Stimulated activated CD8-positive, alpha-beta memory T cell treated with anti-CD3 and anti-CD28 coated beads, Interleukin-7, amount 100 ng/mL, for 4 hours (primary cell): ENCODE measurements around the gene ZNF827.

Experiments
- DNase-seq, 2 donors: peaks; one replicate each; pipeline ENCODE4 v3.0.0-alpha.2; 2020; ENCODE audit warnings: low read depth in 2 of 2

Gene ZNF827

DNA sequence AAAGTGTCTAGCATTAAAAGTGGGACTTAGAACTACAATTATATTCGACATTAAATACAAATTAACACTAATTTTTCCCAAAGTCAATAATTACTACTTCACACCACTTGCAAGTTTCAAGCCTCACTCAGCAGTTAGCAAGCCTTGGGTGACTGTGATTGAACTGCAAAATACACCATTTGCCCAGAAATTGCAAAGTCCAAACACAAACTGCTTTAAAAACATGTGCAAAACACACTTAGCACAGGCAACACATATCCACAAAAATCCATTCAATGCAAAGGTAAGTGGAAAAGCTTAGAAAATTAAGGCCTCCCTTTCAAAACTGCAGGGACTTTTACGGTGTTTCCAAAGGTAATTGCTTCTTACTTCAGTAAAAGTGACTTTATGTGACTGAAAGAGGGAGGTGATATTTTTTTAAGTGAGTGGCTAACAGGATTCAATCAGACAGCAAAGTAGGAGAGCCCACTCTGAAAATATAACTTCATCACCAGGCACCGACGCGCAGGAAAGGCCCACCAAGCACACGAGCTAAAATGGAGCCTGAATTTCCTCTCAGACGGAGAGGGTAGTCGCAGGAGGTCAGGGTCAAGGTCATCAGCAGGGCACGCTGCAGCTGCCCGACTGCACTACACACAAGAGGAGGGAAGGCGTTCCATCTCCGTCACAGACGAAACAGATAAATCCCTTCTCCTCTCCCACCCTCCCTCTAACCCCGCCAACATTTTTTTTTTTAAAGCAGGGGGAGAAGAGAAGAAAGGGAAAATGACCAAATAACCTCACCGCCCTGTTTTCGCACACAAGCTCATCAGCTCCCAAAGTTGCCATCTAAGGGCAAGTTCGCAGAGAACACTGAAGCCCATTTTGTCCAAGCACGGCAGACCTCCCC lies 3.1 kb downstream of the ZNF827 start:
- no peak for DNase-seq

DNA sequence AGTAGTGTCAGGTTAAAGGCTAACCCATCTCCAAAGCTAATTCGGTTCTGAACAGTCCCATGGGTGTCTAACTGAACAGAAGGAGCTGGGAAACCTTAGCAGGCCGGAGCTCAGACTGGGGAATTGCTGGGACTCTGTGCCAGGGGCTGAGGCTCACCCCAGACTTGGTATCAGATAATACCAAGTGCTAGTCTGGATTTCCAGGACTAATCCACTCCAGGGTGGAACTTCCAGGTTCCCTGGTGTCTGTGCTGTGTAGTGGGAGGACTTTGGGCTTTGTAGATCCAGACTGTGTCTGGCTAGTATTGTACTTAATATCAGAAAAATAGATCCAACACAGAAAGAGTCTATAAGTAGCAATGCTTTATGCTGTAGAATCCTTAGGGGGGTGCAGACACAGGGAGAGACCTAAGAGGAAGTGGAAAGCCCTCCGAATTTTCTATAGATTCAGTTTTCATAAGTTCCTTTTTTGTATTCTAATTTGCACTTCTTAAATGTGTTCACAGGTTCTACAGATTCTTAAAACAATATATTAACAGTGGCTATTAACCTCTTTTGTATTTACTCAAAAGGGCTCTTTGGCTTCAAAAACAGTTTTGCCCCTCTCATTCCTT lies 4.1 kb downstream of the ZNF827 start:
- no peak for DNase-seq

DNA sequence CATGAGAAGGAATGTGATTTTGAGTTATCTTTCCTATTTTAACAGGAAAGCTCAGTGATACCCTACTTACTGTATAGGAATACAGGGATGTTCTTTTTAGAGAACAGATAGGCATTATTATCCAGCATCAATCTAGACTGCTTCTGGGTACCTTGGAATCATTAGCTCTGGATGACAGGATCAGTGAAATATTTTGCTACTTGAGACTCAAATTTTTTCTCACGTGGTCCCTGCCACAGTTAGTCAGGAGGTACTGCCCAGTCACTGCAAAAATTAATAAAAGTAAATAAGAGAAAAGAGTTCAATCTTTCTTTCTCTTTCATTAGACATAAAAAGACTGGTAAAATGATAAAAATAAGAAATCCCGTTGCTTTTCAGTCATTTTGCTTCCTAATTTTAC lies 5.5 kb downstream of the ZNF827 start:
- no peak for DNase-seq

DNA sequence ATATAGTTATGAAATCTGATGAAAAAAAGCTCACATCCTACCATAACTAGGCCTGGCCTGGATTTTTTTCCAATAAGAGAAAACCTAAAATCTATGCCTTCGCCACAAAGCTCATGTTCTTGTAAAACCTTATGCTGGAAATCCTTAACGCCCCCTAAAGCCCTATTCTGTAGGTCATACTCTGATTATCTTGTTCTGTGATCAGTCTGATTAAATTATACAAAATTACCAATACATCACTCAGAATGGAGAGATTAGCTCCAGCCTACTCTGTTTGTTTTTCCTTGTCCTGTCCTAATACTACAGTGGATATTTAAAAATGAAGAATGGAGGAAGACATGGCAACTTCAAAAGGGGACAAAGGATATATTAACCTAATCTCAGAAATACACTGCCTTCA lies 7.2 kb downstream of the ZNF827 start:
- no peak for DNase-seq

DNA sequence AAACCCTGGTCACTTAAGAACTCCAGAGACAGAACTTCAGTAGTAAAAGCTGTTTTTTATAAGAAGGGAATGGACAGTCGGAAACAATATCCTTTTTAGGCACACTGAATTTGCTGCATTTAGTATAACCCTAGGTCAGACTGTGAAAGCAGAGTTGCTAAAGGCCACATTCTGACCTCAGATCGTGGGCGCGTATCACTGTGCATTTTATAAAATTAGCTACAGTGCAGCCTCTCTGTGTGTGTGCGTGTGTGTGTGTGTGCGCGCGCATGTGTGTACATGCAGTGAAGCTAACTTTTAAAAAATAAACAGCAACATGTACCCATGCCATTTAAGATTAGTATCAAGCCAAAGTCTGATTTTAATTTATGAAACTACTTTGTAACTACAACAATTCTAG lies 8.0 kb downstream of the ZNF827 start:
- DNase-seq = no peak

DNA sequence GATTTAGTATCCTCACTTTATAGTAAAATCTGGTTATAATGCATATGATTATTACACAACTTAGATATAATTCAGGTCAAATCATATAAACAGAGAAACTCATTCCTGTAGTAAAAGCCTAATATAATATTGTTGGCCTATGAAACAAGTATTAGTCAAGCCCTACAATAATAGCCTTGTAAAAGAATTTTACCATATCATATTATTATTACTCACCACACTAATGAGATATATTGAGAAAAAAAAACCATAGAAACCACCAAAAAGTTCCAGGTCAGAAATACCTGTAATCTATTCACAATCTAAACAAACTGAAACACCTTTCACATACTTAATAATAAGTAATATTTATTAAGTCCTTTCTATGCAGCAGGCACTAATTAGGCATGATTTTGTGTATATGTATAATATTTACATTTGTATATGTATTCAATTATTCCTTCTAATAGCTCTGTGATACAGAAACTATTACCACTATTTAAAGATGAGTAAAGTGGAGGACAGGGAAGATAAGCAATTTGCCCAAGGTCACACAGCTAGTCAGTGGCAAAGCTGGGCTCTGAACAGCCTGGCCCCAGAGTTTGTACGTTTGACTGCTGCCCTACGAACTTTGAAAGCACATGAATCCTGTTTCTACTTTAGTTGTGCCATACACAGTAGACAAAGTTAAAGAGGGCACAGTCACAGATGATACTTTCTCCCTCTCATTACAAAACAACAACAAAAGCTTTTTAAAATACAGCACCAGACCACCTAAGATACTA lies 9.0 kb downstream of the ZNF827 start:
- DNase-seq = no peak

DNA sequence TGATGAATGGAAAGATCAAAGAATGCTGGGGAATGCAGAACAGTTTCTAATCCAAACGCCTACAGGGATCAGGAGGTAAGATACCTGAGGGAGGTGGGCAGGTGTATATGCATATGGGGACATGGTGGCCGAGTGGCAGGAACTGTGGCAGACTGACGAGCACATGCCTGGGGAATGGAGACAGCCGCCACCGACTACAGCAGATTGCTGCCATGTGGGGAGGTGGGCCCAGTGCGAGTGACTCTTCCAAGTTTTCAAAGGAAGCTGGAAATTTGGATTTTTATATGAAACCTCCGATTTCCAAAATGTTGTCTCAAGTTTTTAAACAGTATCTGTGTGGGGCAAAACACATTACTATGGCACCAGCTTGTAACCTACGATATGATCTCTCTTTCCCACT lies 9.9 kb downstream of the ZNF827 start:
- DNase-seq = no peak

DNA sequence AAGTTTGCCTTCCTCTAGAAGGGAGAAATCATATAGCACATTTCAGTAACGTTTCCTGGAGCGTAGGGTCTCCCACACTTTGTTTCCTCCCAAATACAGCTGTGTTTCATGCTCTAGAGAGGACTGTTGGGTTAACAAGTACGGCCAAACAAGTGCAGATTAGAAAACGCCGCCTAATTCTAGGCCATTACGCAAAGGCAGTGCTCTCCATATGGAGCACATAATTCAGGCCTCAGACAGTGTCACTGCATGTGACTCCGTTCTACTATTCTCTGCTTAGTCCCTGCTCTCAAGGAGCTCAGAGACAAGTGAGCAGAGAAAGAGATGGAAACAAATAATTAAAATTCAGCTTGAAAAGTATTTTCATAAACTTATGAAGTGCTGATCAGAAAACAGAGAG lies 11.6 kb downstream of the ZNF827 start:
- DNase-seq = no peak

DNA sequence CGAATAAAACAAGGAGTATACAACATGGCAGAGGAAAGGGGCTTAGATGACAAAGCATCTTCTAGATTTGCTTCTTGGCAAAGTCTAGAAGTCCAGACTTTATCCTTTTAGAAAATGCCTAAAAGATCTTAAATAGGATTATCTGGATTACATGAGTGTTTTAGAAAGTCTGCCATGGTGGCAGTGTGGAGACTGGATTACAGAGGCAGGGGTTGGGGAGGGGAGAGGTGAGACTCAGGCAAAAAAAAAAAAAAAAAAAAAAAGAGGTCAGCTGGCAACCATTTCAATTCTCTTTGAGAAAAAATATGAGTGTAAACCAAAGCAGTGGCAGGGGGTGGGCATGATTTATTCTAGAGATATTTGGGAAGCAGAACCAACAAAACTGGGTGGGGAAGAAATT lies 17.4 kb downstream of the ZNF827 start:
- DNase-seq = no peak

DNA sequence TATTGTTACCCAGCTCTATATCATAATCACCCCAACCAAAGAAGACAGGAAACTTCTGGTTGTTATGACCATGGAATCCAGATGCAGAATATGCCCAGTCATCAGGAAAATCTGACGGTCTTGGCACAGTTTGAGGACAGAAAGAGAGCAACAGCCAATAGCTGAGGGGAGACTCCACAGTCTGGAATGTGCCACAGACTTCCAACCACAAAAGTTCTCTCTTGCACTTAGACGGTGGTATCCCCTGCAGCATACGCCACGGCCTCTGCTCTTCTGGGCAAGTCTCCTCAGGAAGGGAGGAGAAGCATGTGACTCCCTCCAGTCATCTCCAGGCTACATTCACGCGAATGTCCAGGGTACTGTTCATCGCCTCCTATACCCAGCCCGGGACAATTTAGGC lies 18.4 kb downstream of the ZNF827 start:
- DNase-seq = no peak

DNA sequence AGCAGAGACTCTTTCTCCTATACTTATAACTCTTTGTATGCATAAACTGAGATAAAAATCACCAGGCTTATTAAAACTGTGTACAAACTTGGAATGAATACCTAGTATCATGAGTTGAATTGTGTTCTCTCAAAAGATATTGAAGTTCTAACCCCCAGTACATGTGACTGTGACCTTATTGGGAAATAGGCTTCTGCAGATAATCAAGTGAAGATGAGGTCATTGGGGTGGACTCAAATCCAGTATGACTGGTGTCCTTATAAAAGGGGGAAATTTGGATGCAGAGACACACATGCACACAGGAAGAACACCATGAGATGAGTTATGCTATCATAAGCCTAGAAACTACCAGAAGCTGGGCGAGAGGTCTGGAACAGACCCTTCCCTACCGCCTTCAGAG lies 26.2 kb downstream of the ZNF827 start:
- DNase-seq = no peak

DNA sequence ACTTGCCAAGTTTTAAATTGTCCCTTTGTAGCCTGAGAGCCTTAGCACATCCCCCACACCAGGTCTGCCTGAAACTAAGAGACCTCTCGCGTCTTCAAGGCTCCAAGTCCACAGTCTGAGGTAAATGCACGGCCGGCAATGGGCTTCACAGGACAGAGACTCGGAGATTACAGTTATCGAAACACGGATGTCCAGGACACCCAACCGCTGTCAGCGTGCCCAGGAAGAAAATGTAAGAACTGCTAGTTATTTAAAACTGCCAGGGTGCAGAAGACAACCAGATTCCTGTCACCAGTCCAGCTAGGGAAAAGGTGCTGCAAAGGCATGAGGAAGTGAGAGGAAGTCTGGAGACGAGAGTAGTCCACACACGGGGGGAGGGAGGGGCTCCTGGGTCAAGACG lies 28.9 kb downstream of the ZNF827 start:
- no peak for DNase-seq

DNA sequence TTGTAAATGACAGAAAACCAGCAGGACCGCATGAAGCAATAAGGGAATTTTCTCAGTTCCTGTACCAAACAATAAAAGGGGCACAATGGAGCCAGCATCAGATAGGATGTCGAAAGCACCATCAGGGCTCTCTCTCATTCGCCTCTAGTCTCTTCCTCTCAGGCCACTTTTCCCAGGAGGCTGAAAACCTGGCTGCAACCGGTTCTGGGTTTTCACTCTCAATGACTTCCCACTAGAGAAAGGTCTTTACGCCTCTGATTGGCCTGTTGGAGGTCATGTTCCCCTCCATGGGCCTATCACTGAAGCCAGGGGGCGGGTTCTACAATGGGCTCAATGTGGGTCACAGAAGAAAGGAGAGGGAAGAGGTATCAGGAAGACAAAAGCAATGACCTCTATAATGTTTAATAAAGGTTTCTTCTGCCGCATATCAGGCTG lies 29.3 kb downstream of the ZNF827 start:
- DNase-seq = no peak

DNA sequence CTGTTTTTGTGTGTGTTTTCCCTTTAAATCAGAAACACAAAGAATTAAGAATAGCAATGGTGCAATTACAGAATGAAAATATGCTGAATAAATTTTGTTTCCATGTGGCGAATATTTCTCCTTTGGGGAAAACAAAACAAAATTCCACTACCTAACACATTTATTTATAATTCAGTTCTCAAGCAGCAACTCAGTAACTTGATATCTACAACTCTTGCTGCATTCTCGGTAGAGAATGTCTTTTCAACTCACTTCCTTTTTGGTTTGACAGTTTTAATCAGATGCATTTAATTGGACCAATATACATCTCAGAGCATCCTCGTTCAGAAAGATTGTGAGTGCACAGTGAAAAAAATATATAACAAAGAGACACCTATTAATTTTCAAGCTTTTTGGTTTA lies 30.8 kb downstream of the ZNF827 start:
- DNase-seq = no peak

DNA sequence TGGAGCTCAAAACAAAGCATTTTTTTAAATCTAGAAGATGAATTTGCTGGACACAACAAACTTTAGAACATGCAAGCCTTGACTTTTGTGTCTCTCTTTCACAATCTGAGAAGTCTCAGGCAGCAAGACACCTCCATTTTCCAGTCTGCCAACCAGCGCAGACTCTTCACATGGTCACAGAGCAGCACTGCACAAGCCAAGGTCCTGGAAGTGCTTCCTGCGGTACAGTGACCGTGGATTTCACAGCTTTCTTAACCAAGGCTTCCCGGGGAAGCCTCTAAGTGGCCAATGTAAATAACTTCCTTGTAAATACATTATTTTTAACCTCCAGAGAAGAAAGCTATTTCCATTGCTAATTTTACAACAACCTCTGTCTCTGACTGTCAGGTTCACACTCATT lies 31.2 kb downstream of the ZNF827 start:
- no peak for DNase-seq

DNA sequence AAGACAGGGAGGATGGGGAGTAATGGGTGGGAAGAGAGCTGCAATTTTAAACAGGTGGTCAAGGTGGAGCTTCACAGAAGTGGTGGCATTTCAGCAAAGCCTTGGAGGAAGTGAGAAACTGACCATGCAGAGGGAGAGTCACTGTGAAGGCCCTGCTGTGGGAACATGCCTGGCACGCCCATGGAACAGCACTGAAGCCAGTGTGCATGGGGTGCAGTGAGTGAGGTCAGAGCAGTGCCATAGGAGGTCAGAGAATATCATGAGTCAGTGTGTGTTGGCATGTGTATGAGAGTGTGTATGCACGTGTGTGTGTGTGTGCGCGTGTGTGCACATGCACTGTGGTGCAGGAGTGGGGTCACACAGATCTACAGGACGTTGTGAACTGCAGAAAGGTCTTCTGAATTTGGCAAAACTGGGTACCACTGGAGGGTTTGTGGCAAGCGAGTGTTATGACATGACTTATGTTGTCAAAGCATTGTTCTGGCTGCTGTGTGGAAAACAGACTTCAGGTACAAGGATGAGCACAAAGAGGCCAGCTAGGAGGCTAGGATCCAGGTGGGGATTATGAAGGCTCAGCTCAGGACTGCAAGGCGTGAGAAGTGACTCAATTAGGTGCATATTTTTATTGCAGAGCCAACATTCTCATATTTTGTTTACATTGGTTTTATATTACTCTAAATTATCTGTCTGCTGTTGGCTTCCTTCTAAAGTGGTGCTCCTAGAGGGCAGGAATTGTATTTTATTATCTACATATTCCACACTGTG lies 34.0 kb downstream of the ZNF827 start:
- no peak for DNase-seq

DNA sequence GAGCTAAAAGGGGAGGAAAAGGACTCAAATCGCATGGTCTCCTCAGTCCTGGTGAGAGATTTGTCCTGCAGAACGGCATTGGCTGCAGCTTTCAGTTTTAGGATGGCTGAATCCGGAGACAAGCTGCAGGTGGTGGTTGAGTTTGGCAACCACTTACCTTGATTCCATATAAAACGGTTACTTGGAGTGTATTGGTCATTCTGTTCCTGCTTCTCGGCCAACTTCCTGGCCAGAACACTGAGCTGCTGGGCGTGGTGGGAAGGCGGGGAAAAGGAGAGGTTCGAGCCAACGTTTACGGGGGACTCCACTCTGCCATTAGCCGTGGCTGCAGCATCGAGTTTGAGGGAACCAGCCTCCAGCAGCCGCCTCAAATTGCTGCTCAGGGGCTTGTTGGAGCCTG lies 36.1 kb downstream of the ZNF827 start:
- DNase-seq = no peak

DNA sequence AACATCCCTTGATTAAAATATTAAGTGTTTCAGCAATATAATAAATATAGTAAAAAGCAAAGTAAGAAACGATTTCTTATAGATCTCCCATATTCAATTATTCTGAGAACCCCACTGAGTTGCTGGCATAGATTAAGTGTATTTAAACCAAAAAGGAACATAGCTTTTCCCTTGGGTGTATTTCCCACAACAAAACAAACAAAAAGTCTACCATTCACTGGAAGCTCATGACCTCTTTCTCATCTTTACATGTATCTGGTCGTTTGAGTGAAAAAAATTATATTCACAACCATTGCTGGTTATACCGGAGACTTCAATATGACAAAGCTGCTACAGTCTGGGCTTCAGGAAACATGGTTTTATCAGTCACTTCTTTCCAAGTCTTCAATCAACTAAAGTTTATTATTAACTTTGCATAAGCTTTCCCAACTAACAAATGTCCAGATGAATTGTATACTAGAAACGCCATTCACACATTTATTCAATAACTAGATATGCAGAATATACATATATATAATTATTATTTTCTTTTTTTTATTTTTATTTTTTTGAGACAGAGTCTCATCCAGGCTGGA lies 38.6 kb downstream of the ZNF827 start:
- DNase-seq = no peak

DNA sequence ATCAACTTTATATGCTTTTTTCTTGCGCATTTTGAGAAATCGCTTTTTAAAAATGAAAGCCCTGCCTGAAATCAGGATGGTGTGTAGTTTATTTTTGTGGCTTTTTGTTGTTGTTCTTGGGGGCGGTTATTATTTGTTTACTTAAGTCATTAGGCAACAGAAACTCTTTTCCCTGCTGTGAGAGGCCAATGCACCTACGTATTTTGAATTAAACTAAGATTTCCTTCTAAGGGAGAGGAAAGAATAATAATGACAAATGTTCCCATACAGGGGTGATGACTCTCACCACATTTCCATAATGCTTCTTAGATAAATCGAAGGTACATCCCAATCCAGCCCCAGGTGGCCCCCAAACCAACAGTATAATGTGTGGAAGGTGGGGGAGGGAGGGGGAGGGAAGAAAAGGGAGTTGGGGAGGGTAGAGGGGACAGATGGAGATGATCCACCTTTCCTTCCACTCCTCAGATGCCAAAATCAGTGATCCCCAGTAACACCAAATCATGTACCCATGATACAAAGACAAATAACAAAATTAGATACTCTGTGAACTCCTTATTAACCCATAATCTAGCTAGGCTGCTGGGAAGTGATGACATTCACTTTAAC lies 39.6 kb downstream of the ZNF827 start:
- DNase-seq = no peak

DNA sequence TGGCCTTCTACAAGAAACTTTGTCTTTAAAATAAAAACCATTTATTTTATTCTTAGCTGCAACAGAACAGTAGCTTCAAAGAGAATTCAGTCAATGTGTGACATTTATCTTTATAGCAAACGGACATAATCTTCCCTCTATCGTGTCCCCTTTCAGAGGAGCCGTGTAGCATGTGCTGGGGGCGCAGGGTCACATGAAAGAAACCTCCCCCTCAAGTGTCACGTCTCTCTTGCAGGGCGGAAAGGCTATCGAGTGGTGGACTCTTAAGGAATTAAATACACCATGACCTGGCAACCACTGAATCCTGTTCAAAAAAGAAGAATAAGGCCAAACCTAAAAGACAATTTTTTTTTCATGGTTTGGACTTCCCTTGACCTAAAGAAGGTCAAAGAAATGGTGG lies 40.2 kb downstream of the ZNF827 start:
- no peak for DNase-seq

DNA sequence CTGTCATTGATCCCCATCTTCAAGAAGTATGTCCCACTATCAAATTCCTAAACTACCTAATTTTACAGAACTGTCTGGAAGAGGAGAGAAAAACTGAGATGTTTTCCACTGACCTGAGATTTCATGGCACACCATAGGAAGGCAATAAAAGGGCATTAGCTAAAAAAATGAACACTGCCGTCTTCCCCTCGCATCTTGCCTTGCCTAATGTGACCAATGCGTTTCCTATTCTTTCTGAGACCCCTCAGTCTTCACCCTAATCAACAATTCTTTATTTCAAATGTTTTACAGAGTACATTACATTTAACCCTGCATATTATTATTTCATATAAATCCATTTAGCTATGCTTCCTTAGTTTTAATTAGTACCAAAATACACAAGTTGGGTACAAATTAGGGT lies 43.6 kb downstream of the ZNF827 start:
- DNase-seq = no peak
